ENCODE measurements around the gene RNF213.

RNF213 gene

GRCh38 chr17:80294653-80295052 lies 34.0 kb downstream of the RNF213 start:
- H3K9me2 ChIP-seq (ENCODE audit: low read depth, low read length) = no peaks in the 10 kb centered on the region
- no peaks in the 10 kb centered on the region for H3K79me2 ChIP-seq (ENCODE audit: insufficient read depth, low read length)
- no peak overlapping the region for H2AFZ ChIP-seq (ENCODE audit: low read length)
- no peak overlapping the region for H3K4me3 ChIP-seq (ENCODE audit: low read depth, low read length, poor library complexity, severe bottlenecking)
- no peaks in the 10 kb centered on the region for H4K20me1 ChIP-seq (ENCODE audit: insufficient read depth, low read length)
- H3K36me3 ChIP-seq (ENCODE audit: insufficient read depth, low read length) = peaks cover 26% of the 10 kb centered on the region
- H3K27ac ChIP-seq (ENCODE audit: low read depth, low read length, poor library complexity, severe bottlenecking) = no peak overlapping the region
- no peaks in the 10 kb centered on the region for H3K9me3 ChIP-seq (ENCODE audit: low read length)
- no peak overlapping the region for H3K4me2 ChIP-seq (ENCODE audit: low read length)
- H3K4me1 ChIP-seq (ENCODE audit: insufficient read depth, low read length, severe bottlenecking) = no peaks in the 10 kb centered on the region
- no peak overlapping the region for H3K9ac ChIP-seq (ENCODE audit: low read length)
- H3K27me3 ChIP-seq (ENCODE audit: insufficient read depth, low read length) = no peaks in the 10 kb centered on the region
- no peaks in the 10 kb centered on the region for H3F3A ChIP-seq (ENCODE audit: insufficient read depth, low read length)
- TF ChIP-seq EZH2 (IDR thresholded peaks at IDR 0.05; ENCODE audit: borderline replicate concordance, low read length) (no peak), CTCF (IDR thresholded peaks at IDR 0.05; ENCODE audit: low read length) (no peak)

GRCh38 chr17:80295146-80295545 lies 34.5 kb downstream of the RNF213 start:
- peaks cover 28% of the 10 kb centered on the region for H3K36me3 ChIP-seq (ENCODE audit: insufficient read depth, low read length)
- H4K20me1 ChIP-seq (ENCODE audit: insufficient read depth, low read length) = no peaks in the 10 kb centered on the region
- H3K9ac ChIP-seq (ENCODE audit: low read length) = no peak overlapping the region
- no peak overlapping the region for H3K4me2 ChIP-seq (ENCODE audit: low read length)
- H3K9me2 ChIP-seq (ENCODE audit: low read depth, low read length) = no peaks in the 10 kb centered on the region
- H3K9me3 ChIP-seq (ENCODE audit: low read length) = no peaks in the 10 kb centered on the region
- no peaks in the 10 kb centered on the region for H3K27me3 ChIP-seq (ENCODE audit: insufficient read depth, low read length)
- no peak overlapping the region for H2AFZ ChIP-seq (ENCODE audit: low read length)
- H3K27ac ChIP-seq (ENCODE audit: low read depth, low read length, poor library complexity, severe bottlenecking) = no peak overlapping the region
- no peaks in the 10 kb centered on the region for H3F3A ChIP-seq (ENCODE audit: insufficient read depth, low read length)
- no peaks in the 10 kb centered on the region for H3K79me2 ChIP-seq (ENCODE audit: insufficient read depth, low read length)
- H3K4me3 ChIP-seq (ENCODE audit: low read depth, low read length, poor library complexity, severe bottlenecking) = no peak overlapping the region
- no peak for TF ChIP-seq CTCF (IDR thresholded peaks at IDR 0.05; ENCODE audit: low read length)
- TF ChIP-seq EZH2 (IDR thresholded peaks at IDR 0.05; ENCODE audit: borderline replicate concordance, low read length) = no peak
- H3K4me1 ChIP-seq (ENCODE audit: insufficient read depth, low read length, severe bottlenecking) = no peaks in the 10 kb centered on the region

- TF ChIP-seq CTCF (IDR thresholded peaks at IDR 0.05; ENCODE audit: low read length) (no peak), EZH2 (IDR thresholded peaks at IDR 0.05; ENCODE audit: borderline replicate concordance, low read length) (no peak)
- Histone ChIP-seq H4K20me1 (ENCODE audit: insufficient read depth, low read length) (no peaks in the 10 kb centered on the region), H3K27ac (ENCODE audit: low read depth, low read length, poor library complexity, severe bottlenecking) (no peak overlapping the region), H3K9ac (ENCODE audit: low read length) (no peak overlapping the region), H3K36me3 (ENCODE audit: insufficient read depth, low read length) (peaks cover 28% of the 10 kb centered on the region), H3K4me1 (ENCODE audit: insufficient read depth, low read length, severe bottlenecking) (no peaks in the 10 kb centered on the region), H3F3A (ENCODE audit: insufficient read depth, low read length) (no peaks in the 10 kb centered on the region), H3K4me3 (ENCODE audit: low read depth, low read length, poor library complexity, severe bottlenecking) (no peak overlapping the region), H3K9me3 (ENCODE audit: low read length) (no peaks in the 10 kb centered on the region), H3K79me2 (ENCODE audit: insufficient read depth, low read length) (no peaks in the 10 kb centered on the region), H3K4me2 (ENCODE audit: low read length) (no peak overlapping the region), H3K27me3 (ENCODE audit: insufficient read depth, low read length) (no peaks in the 10 kb centered on the region), H3K9me2 (ENCODE audit: low read depth, low read length) (no peaks in the 10 kb centered on the region), H2AFZ (ENCODE audit: low read length) (no peak overlapping the region)
Observed at GRCh38 chr17:80295559-80295958, 34.9 kb downstream of the RNF213 start.
